CD4-positive, alpha-beta T cell treated with Interleukin-1 beta for 1 hour (primary cell): Measurements from ENCODE around the gene NINJ2.

Experiments used
- DNase-seq, 2 donors: peaks; one replicate each; pipeline ENCODE4 v3.0.0-alpha.2; 2020 to 2022

NINJ2 gene

GRCh38 chr12:524167-524951 is 138.9 kb downstream of the NINJ2 start:
- DNase-seq = no peak

- DNase-seq = no peak
Measured at GRCh38 chr12:522692-523378, 140.4 kb downstream of the NINJ2 start.

GRCh38 chr12:520119-520518 is 143.1 kb downstream of the NINJ2 start:
- DNase-seq = no peak

- DNase-seq = no peak
Measured at GRCh38 chr12:517538-517937, 145.7 kb downstream of the NINJ2 start.
